Tibial nerve (tissue), 4 donors: ENCODE data around the gene ACR. TPM values are rescaled to one million over a fixed set of nuclear protein-coding genes. Genes with fewer than 3 reads are reported as not detected.

Source experiments
- DNase-seq, 2 donors: peaks; one replicate each; pipeline ENCODE4 v3.0.0-alpha.2; 2019; ENCODE audit warnings: low spot score in 2 of 2
- H3K27ac ChIP-seq, 4 donors: fragments of 200-600 bp; sonication (generic) in 3 of 4; one replicate each; pipeline ENCODE4 v1.5.1; 2017 to 2019; ENCODE audit warnings: mild to moderate bottlenecking in 1 of 4
- H3K27me3 ChIP-seq, 2 donors: fragments of 200-600 bp; sonication (generic) in 1 of 2; one replicate each; pipeline versions ENCODE4 v1.5.1 to v1.6.0; 2017 to 2019
- H3K36me3 ChIP-seq, 3 donors: fragments of 200-600 bp; sonication (generic); one replicate each; pipeline ENCODE4 v1.5.1; 2018 to 2019
- H3K4me1 ChIP-seq, 4 donors: fragments of 200-600 bp; sonication (generic) in 3 of 4; one replicate each; pipeline ENCODE4 v1.5.1; 2017 to 2019
- H3K4me3 ChIP-seq, 4 donors: fragments of 200-600 bp; sonication (generic) in 3 of 4; one replicate each; pipeline ENCODE4 v1.5.1; 2017 to 2019; ENCODE audit warnings: mild to moderate bottlenecking in 1 of 4, moderate library complexity in 1 of 4
- H3K9me3 ChIP-seq, 4 donors: fragments of 200-600 bp; sonication (generic) in 3 of 4; one replicate each; pipeline ENCODE4 v1.5.1; 2017 to 2019
- CTCF ChIP-seq, 5 experiments: fragments of 200-600 bp in 3 of 5; fragments of 450-650 bp in 2 of 5; sonication (generic) in 3 of 5; IDR thresholded peaks; one replicate each; pipeline ENCODE4 v1.5.1; 2016 to 2019; ENCODE audit warnings: antibody characterized with exemption in 5 of 5, mild to moderate bottlenecking in 3 of 5, moderate library complexity in 2 of 5
- EP300 ChIP-seq, 2 donors: sonication (generic); formaldehyde crosslinking; IDR thresholded peaks; one replicate each; pipeline ENCODE4 v1.6.1; 2017; ENCODE audit warnings: antibody characterized with exemption in 2 of 2, mild to moderate bottlenecking in 1 of 2
- POLR2A ChIP-seq, 2 donors: fragments of 450-650 bp; IDR thresholded peaks; one replicate each; pipeline ENCODE4 v1.6.1; 2017; ENCODE audit warnings: antibody characterized with exemption in 2 of 2, mild to moderate bottlenecking in 2 of 2, moderate library complexity in 2 of 2
- WGBS, 2 donors: methylation state at CpG; one replicate each; pipeline ENCODE4 v1.1.5; 2018; 5-methylcytosine and 5-hydroxymethylcytosine counted together
- total RNA-seq, 4 donors: library from RNA; depleted of rRNA; stranded (reverse); fragments of >200 nt; gene quantifications; one replicate each; pipeline ENCODE4 v1.1.0, GENCODE V29; 2016

ACR gene
- total RNA-seq, 4 donors from 2014 or later = 2.2 to 4.8 TPM; not detected in 2

- H3K9me3 ChIP-seq = no peaks in the 10 kb centered on the region
- peak overlapping the region in 1 of 4 donors; percentile 60 for H3K27ac ChIP-seq
- peaks cover 0 to 52% (median 4%) of the 10 kb centered on the region in 4 donors for H3K4me1 ChIP-seq
- no peak for TF ChIP-seq CTCF (IDR thresholded peaks at IDR 0.05)
- TF ChIP-seq POLR2A (IDR thresholded peaks at IDR 0.05) = no peak
- TF ChIP-seq EP300 (IDR thresholded peaks at IDR 0.05) = no peak
- WGBS, 2 donors = 50 to 52% methylated on average over 40 to 42 of the region's 76 CpGs
- peaks cover 0 to 32% (median 0%) of the 10 kb centered on the region in 3 donors for H3K36me3 ChIP-seq
- peaks cover 0 to 18% of the 10 kb centered on the region in 2 donors for H3K27me3 ChIP-seq
- DNase-seq = peak in 1 of 2 donors; percentile 12
- H3K4me3 ChIP-seq = peak overlapping the region in 1 of 4 donors; percentile 17
Measured at GRCh38 chr22:50730941-50731661, 6.9 kb upstream of the ACR start.

GRCh38 chr22:50731811-50732624, 6.0 kb upstream of the ACR start:
- peaks cover 0 to 52% (median 4%) of the 10 kb centered on the region in 4 donors for H3K4me1 ChIP-seq
- H3K9me3 ChIP-seq = no peaks in the 10 kb centered on the region
- H3K4me3 ChIP-seq = peak overlapping the region in 1 of 4 donors; percentile 17
- H3K27me3 ChIP-seq = peaks cover 0 to 18% of the 10 kb centered on the region in 2 donors
- peak in 1 of 2 donors; percentile 15 for DNase-seq
- H3K27ac ChIP-seq = peak overlapping the region in 1 of 4 donors; percentile 60
- TF ChIP-seq CTCF (IDR thresholded peaks at IDR 0.05) (peak; percentile 57 to 80 (median 67)), EP300 (IDR thresholded peaks at IDR 0.05) (no peak)
- WGBS, 2 donors = 44 to 63% methylated on average over 20 to 21 of the region's 32 CpGs
- H3K36me3 ChIP-seq = peaks cover 0 to 23% (median 0%) of the 10 kb centered on the region in 3 donors

GRCh38 chr22:50732681-50733080, 5.3 kb upstream of the ACR start:
- DNase-seq = no peak
- Histone ChIP-seq H3K4me1 (peaks cover 0 to 52% (median 4%) of the 10 kb centered on the region in 4 donors), H3K36me3 (peaks cover 0 to 23% (median 0%) of the 10 kb centered on the region in 3 donors), H3K9me3 (no peaks in the 10 kb centered on the region), H3K27ac (no peak overlapping the region), H3K27me3 (peaks cover 0 to 18% of the 10 kb centered on the region in 2 donors), H3K4me3 (no peak overlapping the region)
- TF ChIP-seq POLR2A (IDR thresholded peaks at IDR 0.05) (no peak), CTCF (IDR thresholded peaks at IDR 0.05) (no peak), EP300 (IDR thresholded peaks at IDR 0.05) (no peak)
- 76 to 80% methylated on average over 12 of the region's 12 CpGs for WGBS, 2 donors

- Histone ChIP-seq H3K27ac (no peak overlapping the region), H3K4me3 (no peak overlapping the region), H3K27me3 (peaks cover 0 to 18% of the 10 kb centered on the region in 2 donors), H3K4me1 (peaks cover 0 to 42% (median 4%) of the 10 kb centered on the region in 4 donors), H3K9me3 (no peaks in the 10 kb centered on the region), H3K36me3 (peaks cover 0 to 14% (median 0%) of the 10 kb centered on the region in 3 donors)
- DNase-seq = peak in 1 of 2 donors; percentile 10
- WGBS, 2 donors = 41 to 44% methylated on average over 22 of the region's 22 CpGs
- TF ChIP-seq POLR2A (IDR thresholded peaks at IDR 0.05) = no peak
- TF ChIP-seq EP300 (IDR thresholded peaks at IDR 0.05) = no peak
- no peak for TF ChIP-seq CTCF (IDR thresholded peaks at IDR 0.05)
Measured at GRCh38 chr22:50733521-50734342, 4.3 kb upstream of the ACR start.
